NB4 (cell line): Measurements from ENCODE around the gene CTAG2.

Experiments used
- POLR2A ChIP-seq: IDR thresholded peaks from 2 replicates; pipeline ENCODE4 v1.6.1; 2011; ENCODE audit warnings: mild to moderate bottlenecking; ENCODE audit not compliant: insufficient read length; ENCODE audit errors: extremely low read depth
- TF ChIP-seq, protein P1 (sequence below): IDR thresholded peaks from one replicate; pipeline ENCODE4 v1.5.1; 2012; ENCODE audit warnings: low read depth, low read length
- TF ChIP-seq, protein P2 (sequence below): IDR thresholded peaks from 2 replicates; pipeline ENCODE4 v1.6.1; 2011; ENCODE audit warnings: low read depth, low read length

DNA sequence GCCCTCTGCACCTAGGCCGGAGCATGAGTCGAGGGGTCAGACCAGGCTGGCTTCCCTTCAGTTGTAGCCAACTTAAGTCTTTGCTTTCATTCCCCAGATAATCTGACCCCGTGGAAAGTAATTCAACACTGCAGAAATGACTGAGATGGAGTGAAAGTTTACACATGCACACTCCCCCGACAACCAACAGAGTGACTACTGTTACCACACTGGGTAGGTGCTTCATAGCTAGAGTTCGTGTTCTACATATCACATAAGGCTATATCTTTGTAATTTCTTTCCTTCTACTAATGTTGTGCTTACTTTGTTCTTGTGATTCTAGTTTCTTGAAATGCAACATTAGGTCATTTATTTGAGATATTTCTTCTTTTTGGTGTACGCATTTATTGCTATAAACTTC lies 7.2 kb upstream of the CTAG2 start:
- TF ChIP-seq POLR2A = no peak
- TF ChIP-seq, protein P1, sequence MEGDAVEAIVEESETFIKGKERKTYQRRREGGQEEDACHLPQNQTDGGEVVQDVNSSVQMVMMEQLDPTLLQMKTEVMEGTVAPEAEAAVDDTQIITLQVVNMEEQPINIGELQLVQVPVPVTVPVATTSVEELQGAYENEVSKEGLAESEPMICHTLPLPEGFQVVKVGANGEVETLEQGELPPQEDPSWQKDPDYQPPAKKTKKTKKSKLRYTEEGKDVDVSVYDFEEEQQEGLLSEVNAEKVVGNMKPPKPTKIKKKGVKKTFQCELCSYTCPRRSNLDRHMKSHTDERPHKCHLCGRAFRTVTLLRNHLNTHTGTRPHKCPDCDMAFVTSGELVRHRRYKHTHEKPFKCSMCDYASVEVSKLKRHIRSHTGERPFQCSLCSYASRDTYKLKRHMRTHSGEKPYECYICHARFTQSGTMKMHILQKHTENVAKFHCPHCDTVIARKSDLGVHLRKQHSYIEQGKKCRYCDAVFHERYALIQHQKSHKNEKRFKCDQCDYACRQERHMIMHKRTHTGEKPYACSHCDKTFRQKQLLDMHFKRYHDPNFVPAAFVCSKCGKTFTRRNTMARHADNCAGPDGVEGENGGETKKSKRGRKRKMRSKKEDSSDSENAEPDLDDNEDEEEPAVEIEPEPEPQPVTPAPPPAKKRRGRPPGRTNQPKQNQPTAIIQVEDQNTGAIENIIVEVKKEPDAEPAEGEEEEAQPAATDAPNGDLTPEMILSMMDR = no peak
- TF ChIP-seq, protein P2, sequence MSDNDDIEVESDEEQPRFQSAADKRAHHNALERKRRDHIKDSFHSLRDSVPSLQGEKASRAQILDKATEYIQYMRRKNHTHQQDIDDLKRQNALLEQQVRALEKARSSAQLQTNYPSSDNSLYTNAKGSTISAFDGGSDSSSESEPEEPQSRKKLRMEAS = no peak
